ENCODE data around the gene ASCC3. TPM values are rescaled to one million over a fixed set of nuclear protein-coding genes. Genes with fewer than 3 reads are reported as not detected.
A peak's percentile ranks its signal among the peaks of the same experiment; 100 is the strongest.

ASCC3 gene
- polyA plus RNA-seq, 3 donors from 2014 or later = 9.3 to 30.9 (median 17.7) TPM

GRCh38 chr6:100592929-100593328, 288.2 kb downstream of the ASCC3 start:
- Mint-ChIP-seq H3K27me3 (ENCODE audit: low read depth in 3 of 3) (no peaks in the 10 kb centered on the region), H3K27ac (peak overlapping the region in 1 of 6 donors; percentile 30), H3K4me1 (peaks cover 0 to 2% of the 10 kb centered on the region in 2 donors), H3K9me3 (no peaks in the 10 kb centered on the region), H3K36me3 (peaks cover 24 to 36% (median 30%) of the 10 kb centered on the region in 3 donors), H3K4me3 (no peak overlapping the region)
- no peak for DNase-seq

DNA sequence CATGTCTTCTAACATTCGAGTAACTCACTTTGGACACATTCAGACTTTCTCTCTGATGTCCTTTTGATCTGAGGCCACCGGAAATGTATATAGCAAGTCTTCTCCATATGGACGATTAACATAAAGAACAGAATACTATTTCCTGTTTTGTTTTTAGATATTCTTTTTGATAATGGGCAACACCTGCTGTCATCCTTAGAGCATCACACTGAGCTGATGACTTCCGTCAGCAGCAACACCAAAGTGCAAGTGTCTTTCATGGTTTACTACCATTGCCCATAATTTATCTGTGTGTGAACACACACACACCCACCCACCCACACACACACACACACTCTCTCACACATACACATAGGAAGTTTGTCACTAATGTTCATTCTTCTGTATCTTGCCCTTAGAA, 303.7 kb downstream of the ASCC3 start:
- Mint-ChIP-seq H3K27me3 (ENCODE audit: low read depth in 3 of 3) (no peaks in the 10 kb centered on the region), H3K27ac (peak overlapping the region in 1 of 6 donors; percentile 62), H3K36me3 (peaks cover 7 to 11% (median 8%) of the 10 kb centered on the region in 3 donors), H3K4me1 (peaks cover 2 to 5% of the 10 kb centered on the region in 2 donors), H3K9me3 (peaks cover 0 to 1% (median 0%) of the 10 kb centered on the region in 6 donors), H3K4me3 (no peak overlapping the region)
- no peak for DNase-seq

- H3K36me3 Mint-ChIP-seq = peaks cover 7 to 25% (median 18%) of the 10 kb centered on the region in 3 donors
- no peak for DNase-seq
- peaks cover 0 to 2% (median 0%) of the 10 kb centered on the region in 6 donors for H3K9me3 Mint-ChIP-seq
- H3K4me3 Mint-ChIP-seq = no peak overlapping the region
- H3K4me1 Mint-ChIP-seq = peaks cover 2 to 5% of the 10 kb centered on the region in 2 donors
- H3K27me3 Mint-ChIP-seq (ENCODE audit: low read depth in 3 of 3) = no peaks in the 10 kb centered on the region
- no peak overlapping the region for H3K27ac Mint-ChIP-seq
These were observed 305.2 kb downstream of the ASCC3 start for GRCh38 chr6:100575921-100576320.

GRCh38 chr6:100574836-100575235, 306.3 kb downstream of the ASCC3 start:
- H3K36me3 Mint-ChIP-seq = peaks cover 17 to 35% (median 29%) of the 10 kb centered on the region in 3 donors
- DNase-seq = no peak
- no peaks in the 10 kb centered on the region for H3K27me3 Mint-ChIP-seq (ENCODE audit: low read depth in 3 of 3)

DNA sequence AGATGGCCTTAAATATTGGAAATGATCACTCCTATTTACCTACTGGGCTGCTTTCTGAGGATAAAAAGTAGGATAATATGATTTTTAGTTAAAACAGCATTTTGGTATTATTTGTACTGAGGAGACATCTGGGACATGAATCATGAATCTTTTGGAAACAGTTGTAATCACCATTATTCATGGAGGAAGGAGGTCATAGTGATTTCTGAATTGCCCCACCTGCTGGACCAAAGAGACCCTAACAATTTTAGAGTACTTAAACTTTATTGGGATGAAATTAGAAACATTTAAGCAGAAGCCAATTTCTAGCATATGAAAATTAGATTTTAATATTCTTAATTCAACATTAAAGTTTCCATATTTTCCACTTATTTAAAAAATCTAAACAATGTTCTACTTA, 308.0 kb downstream of the ASCC3 start:
- Mint-ChIP-seq H3K36me3 (peaks cover 17 to 42% (median 31%) of the 10 kb centered on the region in 3 donors), H3K4me1 (no peaks in the 10 kb centered on the region), H3K9me3 (peaks cover 0 to 2% (median 0%) of the 10 kb centered on the region in 6 donors), H3K27me3 (ENCODE audit: low read depth in 3 of 3) (no peaks in the 10 kb centered on the region), H3K4me3 (no peak overlapping the region), H3K27ac (no peak overlapping the region)
- DNase-seq = no peak

More at GRCh38 chr6:100574836-100575235, 306.3 kb downstream of the ASCC3 start:
- Mint-ChIP-seq H3K4me1 (peaks cover 2 to 5% of the 10 kb centered on the region in 2 donors), H3K27ac (no peak overlapping the region), H3K9me3 (peaks cover 0 to 2% (median 0%) of the 10 kb centered on the region in 6 donors), H3K4me3 (no peak overlapping the region)

DNA sequence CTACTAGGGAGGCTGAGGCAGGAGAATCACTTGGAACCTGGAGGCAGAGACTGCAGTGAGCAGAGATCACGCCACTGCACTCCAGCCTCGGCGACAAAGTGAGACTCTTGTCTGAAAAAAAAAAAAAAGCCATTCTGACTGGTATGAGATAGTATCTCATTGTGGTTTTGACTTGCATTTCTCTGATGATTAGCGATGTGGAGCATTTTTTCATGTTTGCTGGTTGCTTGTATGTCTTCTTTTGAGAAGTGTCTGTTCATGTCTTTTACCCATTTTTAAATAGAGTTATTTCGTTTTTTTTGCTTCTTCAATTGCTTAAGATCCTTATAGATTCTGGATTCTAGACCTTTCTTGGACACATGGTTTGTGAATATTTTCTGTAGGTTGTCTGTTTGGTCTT, 312.9 kb downstream of the ASCC3 start:
- H3K4me1 Mint-ChIP-seq = no peaks in the 10 kb centered on the region
- H3K9me3 Mint-ChIP-seq = peaks cover 0 to 2% (median 0%) of the 10 kb centered on the region in 6 donors
- H3K27ac Mint-ChIP-seq = no peak overlapping the region
- peaks cover 15 to 38% (median 34%) of the 10 kb centered on the region in 3 donors for H3K36me3 Mint-ChIP-seq
- H3K4me3 Mint-ChIP-seq = no peak overlapping the region
- DNase-seq = no peak
- H3K27me3 Mint-ChIP-seq (ENCODE audit: low read depth in 3 of 3) = no peaks in the 10 kb centered on the region

GRCh38 chr6:100566563-100566962, 314.6 kb downstream of the ASCC3 start:
- H3K27me3 Mint-ChIP-seq (ENCODE audit: low read depth in 3 of 3) = no peaks in the 10 kb centered on the region
- no peak overlapping the region for H3K4me3 Mint-ChIP-seq
- peaks cover 13 to 27% (median 27%) of the 10 kb centered on the region in 3 donors for H3K36me3 Mint-ChIP-seq
- H3K9me3 Mint-ChIP-seq = peaks cover 0 to 2% (median 0%) of the 10 kb centered on the region in 6 donors
- no peak overlapping the region for H3K27ac Mint-ChIP-seq
- H3K4me1 Mint-ChIP-seq = no peaks in the 10 kb centered on the region
- DNase-seq = no peak

DNA sequence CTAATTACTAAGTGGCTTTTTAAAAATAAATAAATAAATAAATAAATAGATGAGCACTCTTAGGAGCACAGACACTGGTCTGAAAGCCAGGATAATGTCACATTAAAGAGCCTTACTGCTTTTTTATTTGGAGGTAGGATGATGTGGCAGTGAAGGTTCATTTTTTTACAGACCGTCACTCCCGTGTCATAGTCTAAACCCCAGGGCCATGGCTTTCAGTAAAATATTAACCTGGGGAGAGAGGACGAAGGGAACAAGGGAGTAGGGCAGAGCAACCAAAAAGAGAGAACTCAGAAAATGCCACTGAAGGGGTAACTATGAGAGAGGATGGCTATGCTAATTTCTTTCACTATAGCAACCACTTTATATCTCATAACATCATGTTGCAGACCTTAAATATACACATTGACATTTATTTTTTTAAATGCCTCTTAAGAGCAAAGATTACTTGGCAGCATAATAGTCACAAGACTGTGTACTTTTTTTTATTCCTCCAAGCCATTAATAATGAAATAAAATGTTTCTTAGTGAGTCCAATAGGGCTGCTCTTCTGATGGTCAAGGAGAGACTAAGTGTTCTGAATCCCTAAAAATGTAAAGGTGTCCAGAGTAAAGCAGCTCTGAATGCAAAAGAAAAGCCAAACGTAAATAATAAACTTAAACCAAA, 315.6 kb downstream of the ASCC3 start:
- Mint-ChIP-seq H3K9me3 (peaks cover 0 to 2% (median 0%) of the 10 kb centered on the region in 6 donors), H3K27me3 (ENCODE audit: low read depth in 3 of 3) (no peaks in the 10 kb centered on the region), H3K4me3 (no peak overlapping the region), H3K36me3 (peaks cover 10 to 19% (median 17%) of the 10 kb centered on the region in 3 donors), H3K4me1 (no peaks in the 10 kb centered on the region), H3K27ac (no peak overlapping the region)
- no peak for DNase-seq

- no peak for DNase-seq
- Mint-ChIP-seq H3K36me3 (peaks cover 4 to 14% (median 9%) of the 10 kb centered on the region in 3 donors), H3K27me3 (ENCODE audit: low read depth in 3 of 3) (no peaks in the 10 kb centered on the region), H3K9me3 (no peaks in the 10 kb centered on the region), H3K27ac (no peak overlapping the region), H3K4me3 (no peak overlapping the region), H3K4me1 (no peaks in the 10 kb centered on the region)
These were observed 321.3 kb downstream of the ASCC3 start for GRCh38 chr6:100559859-100560258.

DNA sequence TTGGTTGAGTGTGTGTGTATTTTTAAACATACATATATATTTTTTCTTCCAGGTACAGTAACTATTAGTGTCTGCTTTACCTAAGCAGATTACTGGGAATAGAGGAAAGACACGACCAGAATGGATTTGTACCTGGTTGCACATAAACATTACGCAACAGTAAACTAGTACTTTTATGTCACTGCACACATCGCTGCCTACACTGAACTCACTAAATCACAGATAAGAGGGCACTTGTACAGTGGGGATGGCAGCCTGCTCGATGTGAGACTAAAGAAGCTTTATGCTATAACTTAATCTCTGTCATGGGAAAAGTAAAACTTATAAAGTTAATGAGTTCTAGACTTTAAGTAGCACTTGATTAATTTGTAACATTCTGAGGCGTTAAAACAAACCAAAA, 326.9 kb downstream of the ASCC3 start:
- H3K9me3 Mint-ChIP-seq = no peaks in the 10 kb centered on the region
- peaks cover 4 to 13% of the 10 kb centered on the region in 2 donors for H3K4me1 Mint-ChIP-seq
- no peak for DNase-seq
- no peak overlapping the region for H3K27ac Mint-ChIP-seq
- no peak overlapping the region for H3K4me3 Mint-ChIP-seq
- H3K36me3 Mint-ChIP-seq = peaks cover 0 to 15% (median 14%) of the 10 kb centered on the region in 3 donors
- H3K27me3 Mint-ChIP-seq (ENCODE audit: low read depth in 3 of 3) = peaks cover 0 to 2% (median 0%) of the 10 kb centered on the region in 3 donors

DNA sequence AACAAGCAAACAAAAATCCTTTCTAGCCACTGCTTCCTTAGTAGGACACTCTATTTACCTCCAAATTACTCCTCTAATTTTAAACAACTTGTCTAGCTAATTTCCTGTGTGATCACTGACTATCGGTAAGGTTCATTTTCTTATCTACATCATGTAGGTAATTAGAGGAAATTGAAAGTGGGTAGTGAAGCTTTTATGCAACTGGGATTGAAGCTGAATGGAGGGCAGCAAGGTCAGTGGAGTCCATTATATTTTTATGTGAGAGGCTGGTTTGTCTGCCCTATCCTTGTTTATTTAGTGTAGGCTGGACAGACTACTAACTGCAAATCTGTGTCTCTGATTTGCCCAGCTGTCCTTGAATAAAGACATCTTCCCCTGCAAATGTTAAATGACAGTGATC, 327.9 kb downstream of the ASCC3 start:
- peaks cover 0 to 2% (median 0%) of the 10 kb centered on the region in 3 donors for H3K27me3 Mint-ChIP-seq (ENCODE audit: low read depth in 3 of 3)
- peak overlapping the region in 2 of 6 donors; percentile 59 to 63 for H3K27ac Mint-ChIP-seq
- DNase-seq = no peak
- peaks cover 4 to 15% (median 12%) of the 10 kb centered on the region in 3 donors for H3K36me3 Mint-ChIP-seq
- peaks cover 0 to 2% (median 0%) of the 10 kb centered on the region in 6 donors for H3K9me3 Mint-ChIP-seq
- H3K4me3 Mint-ChIP-seq = no peak overlapping the region
- peaks cover 4 to 13% of the 10 kb centered on the region in 2 donors for H3K4me1 Mint-ChIP-seq

DNA sequence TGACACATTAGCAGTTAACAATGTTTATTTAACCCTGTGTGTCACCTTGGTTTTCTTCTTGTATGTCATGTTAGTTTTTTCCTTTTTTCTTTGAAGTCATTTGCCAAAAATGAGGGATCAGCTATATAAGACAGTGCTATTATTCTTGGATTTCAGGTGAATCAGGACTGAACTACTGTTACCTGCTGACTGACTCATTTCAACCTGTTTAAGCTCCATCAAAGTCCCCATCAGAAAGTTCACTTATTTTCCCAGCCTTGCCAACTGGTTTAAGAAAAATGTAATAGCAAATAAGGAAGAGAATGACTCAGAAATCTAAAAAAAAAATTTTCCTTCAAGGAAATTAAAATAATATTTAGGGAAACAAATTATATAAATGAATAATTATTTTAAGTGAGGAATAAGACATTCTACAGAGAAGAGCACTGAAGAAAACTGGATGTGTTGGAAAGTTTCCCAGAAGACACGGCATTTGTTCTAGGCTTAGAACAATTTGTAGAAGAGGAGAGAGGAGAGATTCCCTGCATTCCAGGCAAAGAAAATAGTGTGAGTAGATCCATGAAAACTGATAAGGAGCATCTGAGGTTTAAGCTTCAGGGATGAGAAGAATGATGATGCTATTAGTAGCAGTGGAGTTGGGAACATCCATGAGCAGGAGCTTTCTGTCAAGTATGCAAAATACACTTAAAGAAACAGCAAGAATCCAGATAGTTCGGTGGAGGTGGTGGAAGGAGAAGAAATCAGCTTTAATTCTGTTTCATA, 331.5 kb downstream of the ASCC3 start:
- DNase-seq = no peak
- peaks cover 6 to 13% of the 10 kb centered on the region in 2 donors for H3K4me1 Mint-ChIP-seq
- peaks cover 0 to 2% (median 0%) of the 10 kb centered on the region in 3 donors for H3K27me3 Mint-ChIP-seq (ENCODE audit: low read depth in 3 of 3)
- no peak overlapping the region for H3K27ac Mint-ChIP-seq
- H3K36me3 Mint-ChIP-seq = peaks cover 5 to 20% (median 7%) of the 10 kb centered on the region in 3 donors
- peaks cover 0 to 2% (median 0%) of the 10 kb centered on the region in 6 donors for H3K9me3 Mint-ChIP-seq
- H3K4me3 Mint-ChIP-seq = no peak overlapping the region

- no peak for DNase-seq
- H3K36me3 Mint-ChIP-seq = peaks cover 42 to 57% (median 43%) of the 10 kb centered on the region in 3 donors
- no peaks in the 10 kb centered on the region for H3K4me1 Mint-ChIP-seq
These were observed 343.0 kb downstream of the ASCC3 start for GRCh38 chr6:100538086-100538485.

GRCh38 chr6:100518588-100518987, 362.5 kb downstream of the ASCC3 start:
- Mint-ChIP-seq H3K9me3 (no peaks in the 10 kb centered on the region), H3K27me3 (ENCODE audit: low read depth in 3 of 3) (peaks cover 0 to 1% (median 0%) of the 10 kb centered on the region in 3 donors), H3K36me3 (peaks cover 9 to 15% (median 13%) of the 10 kb centered on the region in 3 donors), H3K4me1 (no peaks in the 10 kb centered on the region), H3K27ac (no peak overlapping the region), H3K4me3 (no peak overlapping the region)
- no peak for DNase-seq

More at GRCh38 chr6:100538086-100538485, 343.0 kb downstream of the ASCC3 start:
- no peak overlapping the region for H3K27ac Mint-ChIP-seq
- H3K4me3 Mint-ChIP-seq = no peak overlapping the region
- no peaks in the 10 kb centered on the region for H3K9me3 Mint-ChIP-seq
- peaks cover 0 to 1% (median 0%) of the 10 kb centered on the region in 3 donors for H3K27me3 Mint-ChIP-seq (ENCODE audit: low read depth in 3 of 3)
